CD4-positive, alpha-beta T cell (primary cell): Measurements from ENCODE around the gene SUPT20H. TPM values are rescaled to one million over a fixed set of nuclear protein-coding genes. Genes with fewer than 3 reads are reported as not detected.

Experiments used
- ATAC-seq: fragments of 200-7000 bp; cut with Tn5 transposase; one replicate; pipeline ENCODE4 v1.10.0; 2022; ENCODE audit warnings: mild to moderate bottlenecking; ENCODE audit not compliant: poor library complexity
- CTCF ChIA-PET: fragments of 350-600 bp; sonication (Branson Sonifier 250); formaldehyde crosslinking; loops from one replicate; lab custom pipeline; 2021; ENCODE audit warnings: antibody characterized with exemption, inconsistent platforms; lab: Charles Lee
- POLR2A ChIA-PET: fragments of 350-600 bp; sonication (Branson Sonifier 250); formaldehyde crosslinking; loops from one replicate; lab custom pipeline; 2021; ENCODE audit warnings: antibody characterized with exemption, inconsistent platforms; lab: Charles Lee
- DNase-seq, 14 experiments: peaks; one replicate each; pipeline ENCODE4 v3.0.0-alpha.2; 2013 to 2020; ENCODE audit warnings: mixed read lengths in 2 of 14
- H3K27ac ChIP-seq, 2 donors: one replicate each; pipeline versions ENCODE4 v1.5.1 to v1.7.0; 2013; ENCODE audit warnings: low read length in 2 of 2, low read depth in 1 of 2, mild to moderate bottlenecking in 1 of 2
- H3K27me3 ChIP-seq, 2 experiments: 1 replicate in 1 of 2; 2 replicates in 1 of 2; pipeline versions ENCODE4 v1.6.1 to v1.7.0; 2013; ENCODE audit warnings: low read length in 2 of 2, control low read depth in 1 of 2, mild to moderate bottlenecking in 1 of 2, moderate library complexity in 1 of 2; ENCODE audit not compliant: insufficient read depth in 2 of 2, control insufficient read depth in 1 of 2
- H3K36me3 ChIP-seq: one replicate; pipeline ENCODE4 v1.6.1; 2013; ENCODE audit warnings: low read length, control low read depth; ENCODE audit not compliant: insufficient read depth
- H3K4me1 ChIP-seq: one replicate; pipeline ENCODE4 v1.6.1; 2013; ENCODE audit warnings: low read length, control low read depth; ENCODE audit not compliant: insufficient read depth
- H3K4me3 ChIP-seq: one replicate; pipeline ENCODE4 v1.5.1; 2013; ENCODE audit warnings: mild to moderate bottlenecking, low read length, moderate library complexity
- H3K9me3 ChIP-seq, 2 experiments: 1 replicate in 1 of 2; 2 replicates in 1 of 2; pipeline versions ENCODE4 v1.6.1 to v1.7.0; 2013; ENCODE audit warnings: low read length in 2 of 2, mild to moderate bottlenecking in 2 of 2, control low read depth in 1 of 2, moderate library complexity in 1 of 2; ENCODE audit not compliant: control insufficient read depth in 1 of 2, insufficient read depth in 1 of 2
- H3K27ac Mint-ChIP-seq: one replicate; pipeline ENCODE4 v1.8.0; 2020; ENCODE audit warnings: mixed read lengths
- H3K27me3 Mint-ChIP-seq: one replicate; pipeline ENCODE4 v1.8.0; 2021; ENCODE audit warnings: mixed read lengths
- H3K36me3 Mint-ChIP-seq: one replicate; pipeline ENCODE4 v1.8.0; 2021; ENCODE audit warnings: low read depth, mixed read lengths
- H3K4me1 Mint-ChIP-seq: one replicate; pipeline ENCODE4 v1.8.0; 2021; ENCODE audit warnings: low read depth, mixed read lengths
- H3K4me3 Mint-ChIP-seq: one replicate; pipeline ENCODE4 v1.8.0; 2020; ENCODE audit warnings: mild to moderate bottlenecking, mixed read lengths
- H3K9me3 Mint-ChIP-seq: one replicate; pipeline ENCODE4 v1.8.0; 2020; ENCODE audit warnings: mixed read lengths
- intact Hi-C, 2 experiments: fragments of 100-400 bp; cut with DNase I in 1 of 2; cut with micrococcal nuclease in 1 of 2; formaldehyde crosslinking; loops; one replicate each; pipeline versions ENCODE4 v1.15.1 to v1.9.0; 2023 to 2025; cut with DNase I, micrococcal nuclease
- total RNA-seq, 174 experiments: library from RNA in 2 of 174; stranded (reverse) in 2 of 174; gene quantifications; one replicate each; pipeline ENCODE4 v1.2.3 and lab custom pipeline; 2021 to 2026
- TF ChIP-seq, protein P1 (sequence below): fragments of 200-600 bp; IDR thresholded peaks from one replicate; pipeline ENCODE4 v1.8.0; 2022; ENCODE audit warnings: antibody characterized with exemption, mild to moderate bottlenecking

The SUPT20H gene
- total RNA-seq, 2 experiments from 2014 or later, result 61.7 to 63.1 TPM

DNA sequence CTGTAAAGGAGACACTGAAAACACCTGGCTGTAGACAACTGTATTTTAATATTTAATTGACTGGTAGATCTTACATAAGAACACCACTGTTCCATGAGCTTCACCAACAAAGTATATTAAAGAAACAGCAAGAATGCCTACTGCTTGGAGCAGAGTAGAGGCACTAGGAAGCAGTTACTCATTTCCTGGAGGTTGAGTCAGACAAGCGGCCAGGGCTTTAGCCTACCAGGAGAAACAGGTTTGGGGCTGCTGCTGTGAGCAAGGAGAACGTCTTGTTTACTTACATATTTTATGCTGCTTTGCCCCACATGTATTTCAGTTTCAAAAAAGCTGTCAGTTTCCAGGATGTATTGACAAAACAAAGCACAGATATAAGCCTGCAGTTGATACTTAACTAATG lies 93.7 kb downstream of the SUPT20H start:
- H3K4me3 ChIP-seq, result no peak overlapping the region
- ChIA-PET CTCF (no interaction called here), POLR2A (no interaction called here)
- Mint-ChIP-seq H3K9me3 (no peaks in the 10 kb centered on the region), H3K27ac (no peak overlapping the region), H3K4me3 (no peak overlapping the region), H3K36me3 (peaks cover 75% of the 10 kb centered on the region), H3K4me1 (no peaks in the 10 kb centered on the region), H3K27me3 (no peaks in the 10 kb centered on the region)
- intact Hi-C loops, result no loop called here
- no peaks in the 10 kb centered on the region for H3K4me1 ChIP-seq
- ATAC-seq (no peak), DNase-seq (no peak)
- H3K9me3 ChIP-seq, result no peaks in the 10 kb centered on the region
- H3K27ac ChIP-seq, result no peak overlapping the region
- TF ChIP-seq, protein P1, sequence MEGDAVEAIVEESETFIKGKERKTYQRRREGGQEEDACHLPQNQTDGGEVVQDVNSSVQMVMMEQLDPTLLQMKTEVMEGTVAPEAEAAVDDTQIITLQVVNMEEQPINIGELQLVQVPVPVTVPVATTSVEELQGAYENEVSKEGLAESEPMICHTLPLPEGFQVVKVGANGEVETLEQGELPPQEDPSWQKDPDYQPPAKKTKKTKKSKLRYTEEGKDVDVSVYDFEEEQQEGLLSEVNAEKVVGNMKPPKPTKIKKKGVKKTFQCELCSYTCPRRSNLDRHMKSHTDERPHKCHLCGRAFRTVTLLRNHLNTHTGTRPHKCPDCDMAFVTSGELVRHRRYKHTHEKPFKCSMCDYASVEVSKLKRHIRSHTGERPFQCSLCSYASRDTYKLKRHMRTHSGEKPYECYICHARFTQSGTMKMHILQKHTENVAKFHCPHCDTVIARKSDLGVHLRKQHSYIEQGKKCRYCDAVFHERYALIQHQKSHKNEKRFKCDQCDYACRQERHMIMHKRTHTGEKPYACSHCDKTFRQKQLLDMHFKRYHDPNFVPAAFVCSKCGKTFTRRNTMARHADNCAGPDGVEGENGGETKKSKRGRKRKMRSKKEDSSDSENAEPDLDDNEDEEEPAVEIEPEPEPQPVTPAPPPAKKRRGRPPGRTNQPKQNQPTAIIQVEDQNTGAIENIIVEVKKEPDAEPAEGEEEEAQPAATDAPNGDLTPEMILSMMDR, result no peak
- H3K36me3 ChIP-seq, result peaks cover 78% of the 10 kb centered on the region
- no peaks in the 10 kb centered on the region for H3K27me3 ChIP-seq

DNA sequence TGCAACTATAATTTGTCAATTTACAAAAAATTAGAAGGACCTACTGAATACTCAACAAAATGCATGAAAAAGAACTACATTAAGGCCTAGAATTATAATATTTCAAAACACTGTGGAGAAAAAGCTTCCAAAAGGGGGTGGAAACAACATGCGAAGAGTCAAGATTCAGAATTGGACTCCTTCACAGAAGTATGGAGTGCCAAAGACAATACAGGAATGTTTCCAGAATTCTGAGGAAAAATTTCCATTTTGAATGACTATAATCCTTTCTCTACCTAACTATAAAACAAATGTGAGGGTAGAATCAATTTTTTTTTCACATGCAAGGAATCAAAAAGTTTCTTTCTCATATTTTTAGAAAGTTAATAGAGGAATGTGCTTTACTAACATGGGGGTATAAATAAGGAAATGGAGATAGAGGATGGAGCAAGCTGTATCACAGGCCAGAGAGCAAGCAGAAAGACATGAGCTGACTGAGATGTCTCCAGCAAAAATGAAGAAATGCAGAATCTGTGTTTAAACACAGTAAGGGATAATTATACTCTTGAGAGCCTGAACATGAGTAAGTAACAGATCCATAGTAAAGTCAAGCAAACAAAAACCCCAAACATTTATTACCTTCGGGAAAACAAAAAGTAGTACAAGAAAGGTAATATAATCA lies 99.9 kb downstream of the SUPT20H start:
- H3K4me1 ChIP-seq, result no peaks in the 10 kb centered on the region
- no peaks in the 10 kb centered on the region for H3K27me3 Mint-ChIP-seq
- ATAC-seq, result no peak
- ChIA-PET POLR2A (no interaction called here), CTCF (interaction anchor here (1.2 kb wide), 1 partner anchor 21 kb away, joined by 3 read pairs; no protein-coding TSS in a partner anchor)
- no peaks in the 10 kb centered on the region for H3K4me1 Mint-ChIP-seq
- H3K36me3 ChIP-seq, result peaks cover 49% of the 10 kb centered on the region
- H3K9me3 Mint-ChIP-seq, result no peaks in the 10 kb centered on the region
- no peaks in the 10 kb centered on the region for H3K27me3 ChIP-seq
- H3K9me3 ChIP-seq, result no peaks in the 10 kb centered on the region
- intact Hi-C loops, result no loop called here
- H3K27ac Mint-ChIP-seq, result no peak overlapping the region
- TF ChIP-seq, protein P1, result no peak
- peaks cover 77% of the 10 kb centered on the region for H3K36me3 Mint-ChIP-seq
- H3K4me3 ChIP-seq, result no peak overlapping the region
- H3K4me3 Mint-ChIP-seq, result no peak overlapping the region
- no peak for DNase-seq
- H3K27ac ChIP-seq, result no peak overlapping the region

Other genes with a start within 250 kb of the SUPT20H start
- gene RFXAP, start 240.5 kb downstream of the SUPT20H start, total RNA-seq, result 1 to 10 TPM; 5.8 to 6.0 TPM
- gene SMAD9, start 139.4 kb downstream of the SUPT20H start, total RNA-seq, result not detected
- gene ALG5, start 60.3 kb downstream of the SUPT20H start, total RNA-seq, result 10 to 100 TPM; 14.4 to 15.1 TPM
- 10 to 100 TPM; 40.1 to 48.0 TPM for gene EXOSC8, start 58.9 kb downstream of the SUPT20H start, total RNA-seq
- gene CSNK1A1L, start 46.0 kb upstream of the SUPT20H start, total RNA-seq, result not detected